Measurements from ENCODE around the gene EPHA1. TPM values are rescaled to one million over a fixed set of nuclear protein-coding genes. Genes with fewer than 3 reads are reported as not detected.

Gene EPHA1
- polyA plus RNA-seq, 1 donor: 42.5 TPM

- no peaks in the 10 kb centered on the region for H3K9me3 ChIP-seq (ENCODE audit: control insufficient read depth, low read depth, low read length)
- WGBS (ENCODE audit: insufficient coverage, low lambda C conversion rate): no CpG with 5 or more reads among the region's 15 CpGs
- no peaks in the 10 kb centered on the region for H3K27me3 ChIP-seq (ENCODE audit: control insufficient read depth, insufficient read depth, low read length)
- no peak overlapping the region for H3K4me3 ChIP-seq (ENCODE audit: low read length)
- no peak for DNase-seq
- H3K4me1 ChIP-seq (ENCODE audit: control insufficient read depth, insufficient read depth, low read length): peaks cover 58% of the 10 kb centered on the region
- H3K36me3 ChIP-seq (ENCODE audit: control insufficient read depth, insufficient read depth, low read length): peaks cover 56% of the 10 kb centered on the region
- H3K27ac ChIP-seq (ENCODE audit: low read length): no peak overlapping the region
Measured at GRCh38 chr7:143389316-143390103, 19.1 kb downstream of the EPHA1 start.

DNA sequence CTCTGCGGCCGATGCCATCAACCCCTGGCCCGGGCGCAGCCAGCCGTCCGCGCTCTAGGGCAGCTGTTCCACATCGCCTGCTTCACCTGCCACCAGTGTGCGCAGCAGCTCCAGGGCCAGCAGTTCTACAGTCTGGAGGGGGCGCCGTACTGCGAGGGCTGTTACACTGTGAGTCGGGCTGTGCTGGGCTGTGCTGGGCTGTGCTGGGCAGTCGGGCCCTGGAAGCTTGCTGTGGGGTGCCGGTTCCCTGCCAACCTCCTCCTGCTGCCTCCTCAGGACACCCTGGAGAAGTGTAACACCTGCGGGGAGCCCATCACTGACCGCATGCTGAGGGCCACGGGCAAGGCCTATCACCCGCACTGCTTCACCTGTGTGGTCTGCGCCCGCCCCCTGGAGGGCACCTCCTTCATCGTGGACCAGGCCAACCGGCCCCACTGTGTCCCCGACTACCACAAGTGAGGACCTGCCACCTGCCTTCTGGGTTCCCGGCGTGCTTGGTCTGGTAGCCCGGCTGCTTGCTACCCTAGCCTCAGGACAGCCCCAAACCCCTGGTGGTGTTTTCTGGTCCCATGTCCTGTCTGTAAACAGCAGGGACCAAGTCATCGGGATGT lies 20.1 kb downstream of the EPHA1 start:
- no peak overlapping the region for H3K27ac ChIP-seq (ENCODE audit: low read length)
- no CpG with 5 or more reads among the region's 28 CpGs for WGBS (ENCODE audit: insufficient coverage, low lambda C conversion rate)
- DNase-seq: no peak
- H3K4me1 ChIP-seq (ENCODE audit: control insufficient read depth, insufficient read depth, low read length): peaks cover 54% of the 10 kb centered on the region
- no peaks in the 10 kb centered on the region for H3K9me3 ChIP-seq (ENCODE audit: control insufficient read depth, low read depth, low read length)
- H3K27me3 ChIP-seq (ENCODE audit: control insufficient read depth, insufficient read depth, low read length): no peaks in the 10 kb centered on the region
- no peak overlapping the region for H3K4me3 ChIP-seq (ENCODE audit: low read length)
- H3K36me3 ChIP-seq (ENCODE audit: control insufficient read depth, insufficient read depth, low read length): peaks cover 56% of the 10 kb centered on the region

GRCh38 chr7:143388051-143388450 lies 20.6 kb downstream of the EPHA1 start:
- H3K27ac ChIP-seq (ENCODE audit: low read length): no peak overlapping the region
- WGBS (ENCODE audit: insufficient coverage, low lambda C conversion rate): no CpG with 5 or more reads among the region's 10 CpGs
- H3K27me3 ChIP-seq (ENCODE audit: control insufficient read depth, insufficient read depth, low read length): no peaks in the 10 kb centered on the region
- no peaks in the 10 kb centered on the region for H3K9me3 ChIP-seq (ENCODE audit: control insufficient read depth, low read depth, low read length)
- peaks cover 51% of the 10 kb centered on the region for H3K4me1 ChIP-seq (ENCODE audit: control insufficient read depth, insufficient read depth, low read length)
- H3K4me3 ChIP-seq (ENCODE audit: low read length): no peak overlapping the region
- no peak for DNase-seq
- H3K36me3 ChIP-seq (ENCODE audit: control insufficient read depth, insufficient read depth, low read length): peaks cover 60% of the 10 kb centered on the region

GRCh38 chr7:143387156-143387975 lies 21.3 kb downstream of the EPHA1 start:
- H3K4me1 ChIP-seq (ENCODE audit: control insufficient read depth, insufficient read depth, low read length): peaks cover 48% of the 10 kb centered on the region
- no peak overlapping the region for H3K4me3 ChIP-seq (ENCODE audit: low read length)
- no peaks in the 10 kb centered on the region for H3K9me3 ChIP-seq (ENCODE audit: control insufficient read depth, low read depth, low read length)
- peak overlapping the region; percentile 62 for H3K27ac ChIP-seq (ENCODE audit: low read length)
- DNase-seq: peak in 1 of 2 donors; percentile 58
- H3K36me3 ChIP-seq (ENCODE audit: control insufficient read depth, insufficient read depth, low read length): peaks cover 62% of the 10 kb centered on the region
- H3K27me3 ChIP-seq (ENCODE audit: control insufficient read depth, insufficient read depth, low read length): no peaks in the 10 kb centered on the region
- no CpG with 5 or more reads among the region's 23 CpGs for WGBS (ENCODE audit: insufficient coverage, low lambda C conversion rate)

DNA sequence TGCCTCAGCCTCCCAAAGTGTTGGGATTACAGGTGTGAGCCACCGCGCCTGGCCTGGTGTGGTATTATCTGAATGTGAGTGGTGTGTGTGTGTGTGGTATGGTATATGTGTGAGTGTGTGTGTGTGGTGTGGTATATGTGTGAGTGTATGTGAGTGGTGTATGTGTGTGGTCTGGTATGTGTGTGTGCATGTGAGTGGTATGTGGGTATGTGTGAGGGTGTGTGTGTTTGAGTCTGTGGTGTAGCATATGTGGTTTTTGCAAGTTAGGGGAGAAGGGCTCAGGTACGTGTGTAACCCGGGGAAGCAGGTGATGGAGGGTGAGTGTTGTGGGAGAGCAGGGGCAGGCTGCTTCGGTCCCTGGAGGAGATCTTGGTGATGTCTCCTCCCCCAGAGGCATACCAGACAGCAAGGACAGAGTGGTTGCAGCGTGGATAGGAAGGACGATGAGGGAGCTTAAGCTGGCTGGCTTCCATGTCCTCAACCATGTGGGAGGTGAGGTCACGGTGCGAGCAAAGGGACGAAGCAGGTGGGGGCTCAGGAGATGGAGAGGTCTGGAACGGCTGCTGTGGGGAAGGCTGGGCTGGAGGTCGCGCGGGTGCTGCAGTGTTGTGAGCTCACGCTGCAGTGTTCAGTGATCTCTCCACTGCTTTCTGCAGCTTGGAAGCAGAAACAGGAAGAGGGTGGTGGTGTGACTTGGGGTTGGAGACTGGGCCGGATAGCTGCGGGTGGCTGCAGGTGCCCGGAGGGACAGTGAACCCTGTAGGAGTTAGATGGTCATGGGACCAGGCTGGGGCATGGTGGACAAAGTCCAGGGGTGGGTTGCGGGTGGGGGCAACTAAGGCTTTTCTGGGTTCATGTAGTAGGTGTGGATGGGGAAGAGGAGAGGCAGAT lies 22.5 kb downstream of the EPHA1 start:
- WGBS (ENCODE audit: insufficient coverage, low lambda C conversion rate): 73% methylated on average over 3 of the region's 19 CpGs
- H3K27ac ChIP-seq (ENCODE audit: low read length): peak overlapping the region; percentile 72
- peaks cover 50% of the 10 kb centered on the region for H3K36me3 ChIP-seq (ENCODE audit: control insufficient read depth, insufficient read depth, low read length)
- H3K4me3 ChIP-seq (ENCODE audit: low read length): no peak overlapping the region
- peak; percentile 71 to 80 for DNase-seq
- H3K9me3 ChIP-seq (ENCODE audit: control insufficient read depth, low read depth, low read length): no peaks in the 10 kb centered on the region
- peaks cover 40% of the 10 kb centered on the region for H3K4me1 ChIP-seq (ENCODE audit: control insufficient read depth, insufficient read depth, low read length)
- H3K27me3 ChIP-seq (ENCODE audit: control insufficient read depth, insufficient read depth, low read length): no peaks in the 10 kb centered on the region

DNA sequence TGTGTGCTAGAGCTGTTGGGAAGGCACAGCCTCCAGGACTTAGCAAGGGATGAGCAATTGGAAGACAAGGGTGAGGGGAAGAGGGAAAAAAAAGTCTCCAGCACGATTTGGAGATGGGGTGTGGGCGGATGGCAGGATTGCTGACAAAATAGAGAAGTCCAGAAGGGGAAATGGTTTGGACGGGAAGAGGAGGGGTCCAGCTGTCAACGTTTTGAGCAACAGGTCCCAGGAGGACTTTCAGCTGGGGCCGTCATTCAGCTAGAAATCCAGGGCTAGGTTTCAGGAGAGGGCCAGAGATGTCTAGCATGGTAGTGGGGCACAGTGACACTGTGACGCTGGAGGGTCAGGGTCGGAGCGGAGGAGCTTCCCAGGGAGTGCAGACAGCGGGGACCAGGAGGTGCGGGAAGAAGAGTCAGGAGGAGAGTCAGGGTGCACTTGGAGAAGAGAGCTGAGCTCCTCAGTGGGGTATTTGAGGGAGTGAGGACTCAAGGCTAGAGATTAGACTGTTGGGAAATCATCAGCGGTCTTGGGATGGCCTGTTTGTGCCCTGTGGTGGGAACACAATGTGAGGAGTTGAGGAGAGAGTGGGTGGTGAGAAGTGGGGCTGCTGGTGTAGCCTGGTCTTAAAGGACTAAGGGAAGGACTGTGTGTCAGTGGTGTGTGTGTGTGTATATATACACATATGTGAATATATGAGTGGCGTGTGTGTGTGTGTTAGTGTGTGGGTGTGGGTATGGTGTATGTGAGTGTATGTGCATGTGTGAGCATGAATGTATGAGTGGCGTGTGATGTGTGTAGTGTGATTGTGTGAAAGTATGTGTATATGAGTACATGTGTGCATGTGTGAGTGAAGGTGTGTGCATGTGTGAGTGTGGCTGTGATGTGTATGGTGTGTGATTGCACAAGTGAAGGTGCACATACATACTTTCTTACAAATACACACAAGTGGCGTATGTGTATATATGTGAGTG lies 23.7 kb downstream of the EPHA1 start:
- Histone ChIP-seq H3K9me3 (ENCODE audit: control insufficient read depth, low read depth, low read length) (no peaks in the 10 kb centered on the region), H3K4me3 (ENCODE audit: low read length) (no peak overlapping the region), H3K4me1 (ENCODE audit: control insufficient read depth, insufficient read depth, low read length) (peaks cover 42% of the 10 kb centered on the region), H3K27me3 (ENCODE audit: control insufficient read depth, insufficient read depth, low read length) (no peaks in the 10 kb centered on the region), H3K27ac (ENCODE audit: low read length) (peak overlapping the region; percentile 32), H3K36me3 (ENCODE audit: control insufficient read depth, insufficient read depth, low read length) (peaks cover 38% of the 10 kb centered on the region)
- no CpG with 5 or more reads among the region's 14 CpGs for WGBS (ENCODE audit: insufficient coverage, low lambda C conversion rate)
- no peak for DNase-seq

- H3K27me3 ChIP-seq (ENCODE audit: control insufficient read depth, insufficient read depth, low read length): no peaks in the 10 kb centered on the region
- 100% methylated on average over 3 of the region's 5 CpGs for WGBS (ENCODE audit: insufficient coverage, low lambda C conversion rate)
- DNase-seq: no peak
- H3K4me3 ChIP-seq (ENCODE audit: low read length): no peak overlapping the region
- H3K9me3 ChIP-seq (ENCODE audit: control insufficient read depth, low read depth, low read length): no peaks in the 10 kb centered on the region
- H3K4me1 ChIP-seq (ENCODE audit: control insufficient read depth, insufficient read depth, low read length): peaks cover 46% of the 10 kb centered on the region
- no peak overlapping the region for H3K27ac ChIP-seq (ENCODE audit: low read length)
- peaks cover 30% of the 10 kb centered on the region for H3K36me3 ChIP-seq (ENCODE audit: control insufficient read depth, insufficient read depth, low read length)
Measured at GRCh38 chr7:143384148-143384547, 24.5 kb downstream of the EPHA1 start.

DNA sequence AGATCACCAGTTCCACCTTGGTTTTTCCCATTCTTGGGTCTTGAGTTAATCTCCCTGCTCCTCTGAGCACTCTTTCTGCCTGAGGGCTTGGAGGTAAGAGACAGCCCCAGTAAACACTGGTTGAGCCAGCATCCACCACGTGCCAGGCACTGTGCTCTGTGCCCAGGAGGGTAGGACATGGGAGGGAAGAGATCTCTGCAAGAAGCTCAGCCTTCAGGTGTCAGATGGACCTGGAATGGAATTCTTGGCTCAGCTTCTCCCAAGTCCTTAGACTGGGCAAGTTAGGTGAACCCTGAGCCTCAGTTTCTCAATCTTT lies 25.1 kb downstream of the EPHA1 start:
- Histone ChIP-seq H3K36me3 (ENCODE audit: control insufficient read depth, insufficient read depth, low read length) (peaks cover 25% of the 10 kb centered on the region), H3K27ac (ENCODE audit: low read length) (no peak overlapping the region), H3K4me1 (ENCODE audit: control insufficient read depth, insufficient read depth, low read length) (peaks cover 46% of the 10 kb centered on the region), H3K9me3 (ENCODE audit: control insufficient read depth, low read depth, low read length) (no peaks in the 10 kb centered on the region), H3K27me3 (ENCODE audit: control insufficient read depth, insufficient read depth, low read length) (no peaks in the 10 kb centered on the region), H3K4me3 (ENCODE audit: low read length) (no peak overlapping the region)
- no CpG with 5 or more reads among the region's 1 CpG for WGBS (ENCODE audit: insufficient coverage, low lambda C conversion rate)
- DNase-seq: no peak
